HG02623 (cell line): ENCODE measurements around the gene CBLL1.
A peak's percentile ranks its signal among the peaks of the same experiment; 100 is the strongest.

Source experiments
- ATAC-seq: cut with Tn5 transposase; IDR thresholded peaks from one replicate; pipeline ENCODE4 v1.9.1; 2021; ENCODE audit warnings: moderate library complexity; ENCODE audit not compliant: unreplicated experiment

CBLL1 gene

DNA sequence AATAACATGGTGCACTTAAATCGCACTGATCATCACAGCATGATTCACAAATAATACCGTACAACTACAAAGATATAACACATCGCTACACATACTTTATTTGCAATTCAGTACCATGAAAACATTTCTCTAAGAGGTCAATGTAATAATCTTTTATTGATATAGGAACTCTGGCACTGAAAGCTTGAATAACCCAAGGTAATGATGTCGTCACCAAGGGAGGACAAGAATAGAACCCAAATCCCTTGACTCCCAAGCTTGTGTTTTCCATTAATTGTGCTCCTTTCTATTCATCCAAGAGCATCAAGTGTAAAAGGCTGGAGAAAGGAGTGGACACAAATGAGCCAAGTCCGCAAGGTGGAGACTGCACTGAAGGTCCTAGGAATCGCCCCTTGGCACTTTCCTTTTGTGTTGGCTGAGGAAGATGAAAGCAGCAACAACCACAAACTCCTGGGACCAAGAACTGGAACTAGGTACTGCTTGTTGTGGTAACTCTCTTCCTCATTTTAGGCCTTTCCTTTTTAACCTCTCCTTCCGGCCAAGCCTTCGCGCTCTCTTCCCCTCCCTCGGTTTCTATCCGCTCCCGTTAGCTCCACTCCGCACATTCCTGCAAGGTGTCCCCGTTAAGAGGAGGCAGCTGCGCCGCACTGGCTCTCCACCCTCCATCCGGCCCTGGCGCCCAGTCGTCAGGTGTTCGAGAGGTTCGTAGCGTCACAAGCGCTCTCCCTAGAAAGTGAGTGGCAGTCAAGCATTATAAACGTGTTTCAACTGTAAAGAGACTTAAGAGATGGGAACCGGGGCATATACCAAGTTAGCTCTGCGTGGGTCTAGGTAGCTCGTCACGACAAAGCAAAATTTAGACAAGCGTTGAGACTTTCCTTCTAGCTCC, 1.0 kb upstream of the CBLL1 start:
- peak; percentile 31 for ATAC-seq

DNA sequence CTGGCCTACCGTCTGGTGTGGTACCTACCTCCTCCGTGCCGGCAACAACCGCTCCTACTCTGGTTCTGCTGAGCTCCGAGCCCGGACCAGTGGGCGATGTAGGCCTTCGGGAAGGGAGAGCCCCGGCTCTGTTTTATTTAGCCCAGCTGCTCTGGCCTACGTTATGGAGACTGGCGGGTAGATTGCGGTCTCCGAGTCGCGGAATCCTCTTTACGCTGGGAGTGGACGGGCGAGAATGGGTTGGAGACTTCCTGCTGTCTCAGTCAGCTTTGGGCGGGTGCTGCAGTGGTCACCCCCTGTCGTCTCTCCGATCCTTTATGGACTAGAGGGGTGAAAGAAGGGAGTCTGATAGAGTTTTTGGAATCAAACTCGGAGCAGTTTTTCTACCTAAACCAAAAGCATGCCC, 406 bp downstream of the CBLL1 start:
- peak; percentile 27 for ATAC-seq

DNA sequence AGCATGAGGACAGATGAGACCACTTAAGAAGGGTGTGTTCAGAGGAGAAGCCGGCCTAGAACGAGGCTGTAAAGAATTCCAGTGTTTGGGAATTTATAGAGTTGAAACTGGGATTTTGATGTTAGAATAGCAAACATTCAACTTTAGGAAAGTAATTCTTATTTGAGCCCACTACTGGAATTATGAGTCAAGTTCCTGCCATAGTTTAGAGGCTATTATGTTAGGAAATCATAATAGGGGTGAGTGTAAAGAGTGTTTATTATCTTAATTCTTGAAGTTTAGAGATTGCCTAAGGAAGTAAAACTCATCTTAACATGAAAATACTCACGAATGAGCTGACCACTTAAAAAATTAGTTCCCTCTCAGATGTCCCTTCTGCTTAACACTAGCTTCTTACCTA, 2.1 kb downstream of the CBLL1 start:
- ATAC-seq = no peak

DNA sequence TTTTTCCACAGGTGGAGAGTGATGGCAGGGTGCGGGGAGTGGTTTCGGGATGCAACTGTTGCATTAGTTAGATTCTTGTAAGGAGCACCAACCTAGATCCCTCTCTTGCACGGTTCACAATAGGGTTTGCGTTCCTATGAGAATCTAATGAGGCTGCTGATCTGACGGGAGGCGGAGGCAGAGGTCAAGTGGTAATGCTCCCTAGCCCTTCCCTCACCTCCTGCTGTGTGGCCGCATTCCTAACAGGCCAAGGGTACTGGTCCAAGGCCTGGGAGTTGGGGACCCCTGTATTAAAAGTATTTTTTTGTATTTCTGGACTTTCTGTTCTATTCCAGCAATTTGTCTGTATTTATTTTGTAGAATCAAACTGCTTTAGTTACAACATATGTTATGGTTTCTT, 7.2 kb downstream of the CBLL1 start:
- ATAC-seq = no peak

DNA sequence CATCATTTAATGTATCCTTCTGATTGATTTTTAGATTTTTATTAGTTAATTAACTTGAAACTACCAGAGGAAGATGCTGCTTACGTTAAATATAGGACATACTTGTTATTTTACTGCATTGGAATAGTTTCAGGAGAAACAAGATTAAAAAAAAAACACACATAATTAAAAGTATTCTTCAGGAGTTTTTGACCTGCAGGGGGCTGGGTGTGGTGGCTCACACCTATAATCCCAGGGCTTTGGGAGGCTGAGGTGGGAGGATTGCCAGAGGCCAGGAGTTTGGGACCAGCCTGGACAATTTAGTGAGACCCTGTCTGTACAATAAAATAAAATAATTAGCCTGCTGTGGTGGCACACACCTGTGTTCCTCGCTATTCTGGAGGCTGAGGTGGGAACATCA, 10.7 kb downstream of the CBLL1 start:
- no peak for ATAC-seq

DNA sequence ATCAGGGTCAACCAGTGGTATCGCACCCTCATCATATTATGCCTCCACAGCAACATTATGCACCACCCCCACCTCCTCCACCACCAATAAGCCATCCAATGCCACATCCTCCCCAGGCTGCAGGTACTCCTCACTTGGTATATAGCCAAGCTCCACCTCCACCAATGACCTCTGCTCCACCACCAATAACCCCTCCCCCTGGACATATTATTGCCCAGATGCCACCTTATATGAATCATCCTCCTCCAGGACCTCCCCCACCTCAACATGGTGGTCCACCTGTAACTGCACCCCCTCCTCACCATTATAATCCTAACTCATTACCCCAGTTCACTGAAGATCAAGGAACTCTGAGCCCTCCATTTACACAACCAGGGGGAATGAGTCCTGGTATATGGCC, 14.7 kb downstream of the CBLL1 start:
- ATAC-seq = no peak

DNA sequence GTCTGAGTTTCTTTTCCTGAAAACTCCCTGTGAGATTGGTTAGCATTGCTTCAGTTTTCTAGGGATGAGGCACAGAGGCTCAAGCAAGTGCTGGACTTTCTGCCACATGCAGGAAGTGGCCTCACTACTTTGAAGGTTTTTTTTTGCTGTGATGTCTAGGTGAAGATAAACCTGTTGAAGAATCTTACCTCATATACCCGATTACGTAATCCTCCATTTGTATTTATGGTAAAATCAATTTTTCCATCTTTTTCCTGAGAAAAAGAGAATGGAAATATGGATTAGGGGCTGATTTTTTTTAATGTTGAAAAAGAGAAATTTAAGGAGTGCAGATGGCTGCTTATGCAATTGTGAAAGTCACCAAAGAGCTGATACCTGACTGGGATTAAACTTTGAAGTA, 23.4 kb downstream of the CBLL1 start:
- no peak for ATAC-seq

DNA sequence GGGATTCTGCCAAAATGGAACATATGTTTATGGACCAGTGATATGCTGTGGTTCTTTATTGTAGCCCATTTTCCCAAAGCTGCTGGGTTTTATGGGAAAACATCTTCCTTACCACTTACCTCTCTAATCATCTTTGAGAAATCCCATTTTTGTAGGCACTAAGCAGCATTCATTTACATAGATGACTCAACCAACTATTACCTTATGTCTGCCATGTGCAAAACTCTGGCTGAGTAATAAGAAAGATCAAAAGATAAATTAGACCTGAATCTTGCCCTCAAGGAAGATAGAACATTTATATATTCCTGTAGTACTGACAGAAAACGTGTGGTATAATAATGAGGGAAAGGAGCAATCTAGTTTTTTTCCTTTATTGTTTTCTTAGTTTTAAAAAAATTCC, 24.3 kb downstream of the CBLL1 start:
- no peak for ATAC-seq

DNA sequence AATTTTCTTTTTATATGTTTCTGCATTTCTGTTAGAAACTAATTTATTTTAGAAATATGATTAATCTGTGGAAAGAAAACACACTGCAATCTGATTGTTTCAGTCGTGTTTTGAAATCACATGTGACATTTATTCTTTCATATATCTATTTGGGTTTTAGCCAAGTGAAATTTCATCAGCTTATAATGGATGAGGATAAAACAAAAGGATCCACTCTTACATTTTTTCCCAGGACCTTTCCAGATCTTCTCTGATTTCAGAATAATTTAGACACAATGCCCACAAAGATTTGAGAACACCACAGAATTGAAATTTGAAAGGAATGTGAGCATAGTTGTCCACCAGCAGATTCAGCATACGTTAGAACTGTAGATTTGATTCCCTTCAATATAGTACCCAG, 29.1 kb downstream of the CBLL1 start:
- ATAC-seq = no peak

DNA sequence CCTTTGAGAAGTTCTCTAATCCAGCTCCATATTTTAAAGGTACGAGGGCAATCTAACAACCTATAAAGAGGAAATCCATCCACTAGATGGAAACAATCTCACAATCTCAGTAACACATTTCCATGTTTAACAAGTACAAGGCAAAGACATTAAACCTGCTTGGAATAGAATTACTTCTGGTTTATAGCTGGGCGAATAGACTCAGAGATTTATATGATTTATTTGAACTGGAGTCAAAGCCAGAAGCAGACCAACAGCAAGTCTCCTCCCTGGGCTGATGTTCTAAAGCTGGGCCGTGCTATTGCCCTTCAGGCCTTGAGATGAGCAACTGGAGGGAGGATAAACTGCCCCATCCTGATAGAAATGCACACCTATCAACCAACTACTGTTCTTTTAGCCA, 33.8 kb downstream of the CBLL1 start:
- ATAC-seq = no peak

DNA sequence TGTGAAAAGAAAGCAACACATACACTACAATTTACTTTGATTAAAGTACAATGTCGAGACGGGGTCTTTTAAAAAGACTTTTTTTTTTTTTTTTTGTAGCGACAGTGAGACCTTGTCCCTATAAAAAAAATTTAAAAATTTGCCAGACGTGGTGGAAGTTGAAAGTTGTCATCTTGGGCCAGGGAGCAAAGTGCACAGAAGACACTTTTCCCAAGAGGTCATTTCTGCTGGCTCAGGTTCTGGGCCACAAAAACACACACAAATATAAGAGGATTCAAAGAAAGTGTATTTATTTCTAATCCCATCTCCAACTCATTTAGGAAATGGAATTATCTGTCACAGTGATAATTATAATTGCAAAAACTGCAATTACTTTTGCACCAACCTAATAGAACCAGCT, 34.3 kb downstream of the CBLL1 start:
- no peak for ATAC-seq

DNA sequence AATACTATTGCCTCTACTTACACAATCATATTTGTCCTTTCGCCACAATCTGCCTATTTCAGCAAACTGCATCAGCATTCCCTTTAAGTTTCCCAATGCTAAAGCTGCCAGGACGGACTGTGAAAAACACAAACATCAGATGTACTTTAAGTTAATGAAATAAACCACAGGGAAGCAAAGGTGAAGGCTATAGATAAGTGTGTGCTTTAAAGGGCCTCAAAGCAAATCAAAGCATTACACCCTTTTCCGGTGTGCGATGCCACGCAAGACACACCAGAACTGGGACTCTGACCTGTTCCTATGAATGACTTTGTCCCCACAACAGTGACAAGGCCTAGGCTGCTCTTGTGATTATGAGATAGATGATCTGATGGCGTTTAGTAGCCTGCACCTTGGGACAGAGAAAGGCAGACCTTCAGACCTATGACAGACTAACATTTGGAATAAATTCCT, 35.7 kb downstream of the CBLL1 start:
- no peak for ATAC-seq

DNA sequence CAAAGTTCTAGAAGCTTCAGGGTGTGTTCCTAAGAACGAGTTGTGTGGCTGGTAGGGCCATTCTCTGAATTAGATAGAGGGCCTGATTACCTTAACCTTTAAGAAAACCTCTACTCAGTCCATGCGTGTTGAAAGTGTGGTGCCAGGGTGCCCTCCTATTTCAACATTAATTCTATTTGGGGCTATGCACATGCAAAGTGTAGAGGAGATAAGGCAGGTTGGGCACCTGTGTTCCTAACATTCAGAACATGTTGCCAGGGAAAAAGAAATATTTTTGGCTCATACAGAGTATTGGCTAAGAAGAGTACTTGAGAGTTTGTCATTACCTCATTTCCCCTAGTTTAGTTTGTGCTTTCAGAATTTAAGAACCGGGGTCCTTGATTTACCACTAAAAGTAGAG, 38.4 kb downstream of the CBLL1 start:
- no peak for ATAC-seq

DNA sequence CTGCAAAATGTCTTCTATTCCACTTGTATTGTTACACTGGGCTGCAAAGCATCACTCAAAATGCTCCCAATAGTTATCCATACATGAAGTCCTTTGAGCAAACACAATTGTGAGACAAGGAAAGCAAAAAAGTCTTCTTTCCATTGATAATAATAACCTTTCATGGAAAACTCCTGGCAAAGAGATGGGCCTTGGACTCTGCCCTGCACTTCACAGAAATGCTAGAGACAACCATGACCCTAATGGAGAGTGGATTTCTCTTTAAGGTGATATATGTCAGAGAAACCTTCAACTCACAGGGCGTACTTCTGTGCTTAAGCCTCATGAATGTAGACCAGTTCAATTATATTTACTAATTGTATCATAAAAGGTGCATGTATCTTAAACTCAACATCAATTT, 39.7 kb downstream of the CBLL1 start:
- no peak for ATAC-seq

DNA sequence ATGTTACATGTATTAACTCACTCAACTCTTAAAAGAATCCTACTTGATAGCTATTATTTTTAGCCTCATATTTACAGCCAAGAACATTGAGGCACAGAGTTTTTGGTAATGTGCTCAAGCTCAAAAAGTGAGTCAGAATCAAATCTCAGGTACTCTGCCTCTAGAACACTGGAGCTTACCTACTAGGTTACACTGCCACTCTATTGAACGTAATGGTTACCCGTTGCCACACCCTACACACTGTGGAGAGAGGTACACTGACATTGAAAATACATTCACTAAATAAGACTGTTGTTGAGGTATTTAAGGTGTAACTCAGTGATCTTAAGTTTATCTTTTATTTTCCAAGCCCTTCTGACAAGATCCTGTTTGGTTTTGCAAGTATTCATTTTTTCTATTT, 41.2 kb downstream of the CBLL1 start:
- no peak for ATAC-seq

DNA sequence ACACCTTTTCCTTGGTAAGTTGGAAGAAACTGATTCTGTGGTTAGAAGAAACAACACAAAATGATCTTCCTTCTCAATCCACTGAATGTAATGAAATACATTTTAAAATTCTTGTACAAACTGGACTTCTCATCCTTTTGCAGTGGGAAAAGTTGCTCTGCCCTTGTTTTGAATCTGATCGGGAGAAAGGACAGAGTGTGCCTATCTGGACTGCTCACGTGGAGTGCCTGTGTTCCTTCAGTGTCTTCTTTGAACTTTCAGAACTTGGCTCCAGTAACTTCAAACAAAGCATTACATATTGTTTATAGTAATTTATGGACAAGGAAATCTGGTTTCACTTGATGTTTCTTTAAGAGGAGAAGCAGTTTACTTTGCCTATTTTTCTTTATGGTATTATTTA, 42.0 kb downstream of the CBLL1 start:
- no peak for ATAC-seq

DNA sequence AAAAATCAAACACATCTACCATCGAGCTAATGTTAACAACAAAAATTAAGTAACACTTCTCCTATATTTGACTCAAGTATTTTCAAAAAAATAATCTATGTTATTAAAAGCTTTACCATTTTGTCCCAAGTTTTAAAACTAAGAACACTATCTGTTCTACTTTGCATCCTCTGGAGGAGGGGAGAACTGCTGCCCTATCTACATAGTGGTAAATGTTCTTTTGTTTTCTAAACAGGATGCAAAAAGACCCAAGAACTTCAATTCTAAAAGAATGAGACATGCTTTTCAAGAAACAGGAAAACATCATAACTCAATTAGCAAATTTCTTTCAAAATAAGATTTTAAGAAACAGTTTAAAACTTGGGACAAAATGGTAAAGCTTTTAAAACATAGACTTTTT, 44.3 kb downstream of the CBLL1 start:
- no peak for ATAC-seq

DNA sequence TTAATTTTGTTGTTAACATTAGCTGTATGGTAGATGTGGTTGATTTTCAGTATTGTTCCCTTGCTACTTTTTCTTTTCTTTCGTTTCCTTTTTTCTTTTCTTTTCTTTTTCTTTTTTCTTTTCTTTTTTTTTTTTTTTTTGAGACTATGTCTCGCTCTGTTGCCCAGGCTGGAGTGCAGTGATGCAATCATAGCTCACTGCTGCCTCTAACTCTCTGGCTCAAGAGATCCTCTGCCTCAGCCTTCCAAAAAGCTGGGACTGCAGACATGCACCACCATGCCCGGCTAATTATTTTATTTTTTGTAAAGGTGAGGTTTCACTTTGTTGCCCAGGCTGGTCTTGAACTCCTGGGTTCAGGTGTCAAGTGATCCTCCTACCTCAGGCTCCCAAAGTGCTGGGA, 44.7 kb downstream of the CBLL1 start:
- no peak for ATAC-seq

DNA sequence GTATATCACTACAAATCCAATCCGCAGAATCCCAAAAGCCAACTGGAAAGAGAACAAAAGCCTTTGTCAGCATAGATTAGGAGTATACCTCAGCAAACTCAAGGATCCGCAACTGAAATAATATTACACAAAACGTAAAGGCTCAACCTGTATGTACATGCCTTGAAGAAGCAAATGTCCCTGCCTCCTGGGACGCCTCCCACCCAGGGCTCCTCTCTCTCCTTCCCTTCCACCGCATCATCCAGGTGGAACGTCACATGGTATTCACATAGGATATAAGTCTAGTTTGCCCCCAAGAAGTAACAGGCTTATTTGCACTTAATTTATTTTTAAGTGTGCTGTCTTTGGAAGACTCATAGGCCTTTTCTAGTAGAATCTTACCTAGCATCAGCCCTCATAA, 45.7 kb downstream of the CBLL1 start:
- ATAC-seq = no peak

DNA sequence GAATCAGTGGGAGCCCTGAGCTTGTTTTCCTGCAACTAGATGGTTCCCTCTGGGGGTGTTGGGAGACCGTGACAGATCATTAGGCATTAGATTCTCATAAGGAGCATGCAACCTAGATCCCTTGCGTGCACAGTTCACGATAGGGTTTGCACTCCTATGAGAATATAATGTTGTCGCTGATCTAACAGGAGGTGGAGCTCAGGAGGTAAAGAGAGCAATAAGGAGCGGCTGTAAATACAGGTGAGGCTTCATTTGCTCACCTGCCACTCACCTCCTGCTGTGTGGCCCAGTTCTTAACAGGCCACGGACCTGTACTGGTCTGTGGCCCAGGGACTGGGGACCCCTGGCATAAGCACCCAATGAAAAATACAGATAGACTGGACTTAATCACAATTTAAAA, 48.4 kb downstream of the CBLL1 start:
- ATAC-seq = no peak

DNA sequence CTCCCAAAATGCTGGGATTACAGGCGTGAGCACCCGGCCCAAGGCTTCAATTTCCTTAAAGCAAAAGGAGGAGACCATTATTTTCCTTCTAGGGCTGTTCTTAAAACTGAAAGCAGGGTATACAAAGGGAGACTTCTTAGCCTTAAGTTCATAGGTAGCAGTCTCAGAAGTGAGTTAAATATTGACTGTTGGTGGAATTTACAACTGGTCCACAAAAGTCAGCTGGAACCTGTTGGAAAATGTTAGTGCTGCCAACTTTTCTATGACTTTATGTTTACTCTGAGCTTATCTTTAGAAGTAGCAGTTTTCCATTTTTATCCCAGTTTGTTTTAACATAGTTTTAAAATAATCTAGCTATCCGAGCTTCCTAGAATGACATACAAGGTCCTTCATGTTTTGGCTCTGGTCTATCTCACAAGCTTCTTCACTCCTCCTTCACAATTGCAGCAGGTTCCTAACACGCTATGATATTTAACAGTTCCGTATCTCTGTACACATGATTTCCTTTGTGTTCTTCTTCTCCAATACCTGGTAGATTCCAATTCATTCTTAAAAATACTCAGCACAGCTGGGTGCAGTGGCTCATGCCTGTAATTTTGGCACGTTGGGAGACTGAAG, 55.8 kb downstream of the CBLL1 start:
- ATAC-seq = no peak

DNA sequence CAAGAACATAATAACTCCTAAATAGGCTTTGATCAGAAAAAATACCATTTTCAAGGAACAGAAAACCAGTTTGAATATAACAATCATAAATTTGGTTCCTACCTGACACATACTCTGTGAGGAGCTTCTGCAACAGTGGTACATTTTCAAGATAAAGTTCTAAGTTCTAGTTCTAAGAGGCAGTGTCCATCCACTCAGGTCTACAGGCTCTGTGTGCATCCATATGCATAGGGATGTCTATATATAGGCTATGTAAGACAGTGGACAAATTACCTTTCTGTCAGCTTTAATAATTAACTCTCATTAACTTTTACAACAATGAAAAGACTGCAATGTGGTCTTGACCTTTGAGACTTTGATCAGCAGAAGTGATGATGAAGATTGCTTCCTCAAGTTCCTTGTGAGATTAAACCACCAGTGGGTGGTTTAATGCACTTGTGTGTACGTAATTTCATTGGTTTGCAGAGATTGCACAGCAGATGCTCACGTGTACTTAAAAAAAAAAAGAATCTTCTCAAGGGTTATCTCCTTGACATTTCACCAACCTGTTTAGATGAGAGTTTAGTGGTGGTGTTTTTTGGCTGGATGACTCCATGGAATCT, 59.2 kb downstream of the CBLL1 start, which contains the start of gene SLC26A3:
TSS of gene SLC26A3 (minus strand) at position 215 of the 602 bp plus-strand sequence. CDS start 8,714 bp downstream, outside the sequence.
- no peak for ATAC-seq
